ENCODE results near the gene F5.

Gene F5

DNA sequence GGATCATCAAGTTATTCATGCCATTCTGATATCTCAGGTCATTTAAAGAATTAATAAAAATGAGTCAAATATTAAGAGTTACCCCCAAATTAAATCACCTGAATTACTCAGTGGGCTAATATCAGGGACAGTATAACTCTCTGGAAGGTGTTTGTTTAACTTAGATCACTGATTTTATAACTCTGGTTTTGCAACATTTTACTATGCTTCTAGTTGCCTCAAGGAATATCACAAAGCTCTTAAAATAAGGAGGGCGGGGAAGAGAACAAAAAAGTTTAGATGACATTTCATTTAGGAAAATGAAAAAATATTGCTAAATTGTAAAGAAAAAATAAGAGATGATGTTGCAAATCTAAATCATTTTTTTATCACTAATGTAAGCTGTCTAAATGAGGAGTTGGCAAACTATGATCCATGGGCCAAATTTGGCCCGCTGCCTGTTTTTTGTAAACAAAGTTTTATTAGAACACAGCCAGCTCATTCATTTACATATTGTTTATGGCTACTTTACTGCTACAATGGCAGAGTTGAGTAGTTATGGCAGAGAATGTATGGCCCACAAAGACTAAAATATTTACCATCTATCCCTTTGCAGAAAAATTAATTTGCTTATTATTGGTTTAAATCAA is 68.6 kb downstream of the F5 start:
- no peak overlapping the region for H3K9ac ChIP-seq
- H4K20me1 ChIP-seq (ENCODE audit: insufficient read depth) = no peaks in the 10 kb centered on the region
- H3K4me1 ChIP-seq (ENCODE audit: low read depth, poor library complexity, severe bottlenecking) = no peaks in the 10 kb centered on the region
- no peaks in the 10 kb centered on the region for H3K36me3 ChIP-seq (ENCODE audit: insufficient read depth)
- no peak overlapping the region for H3K27ac ChIP-seq
- TF ChIP-seq, protein P1, sequence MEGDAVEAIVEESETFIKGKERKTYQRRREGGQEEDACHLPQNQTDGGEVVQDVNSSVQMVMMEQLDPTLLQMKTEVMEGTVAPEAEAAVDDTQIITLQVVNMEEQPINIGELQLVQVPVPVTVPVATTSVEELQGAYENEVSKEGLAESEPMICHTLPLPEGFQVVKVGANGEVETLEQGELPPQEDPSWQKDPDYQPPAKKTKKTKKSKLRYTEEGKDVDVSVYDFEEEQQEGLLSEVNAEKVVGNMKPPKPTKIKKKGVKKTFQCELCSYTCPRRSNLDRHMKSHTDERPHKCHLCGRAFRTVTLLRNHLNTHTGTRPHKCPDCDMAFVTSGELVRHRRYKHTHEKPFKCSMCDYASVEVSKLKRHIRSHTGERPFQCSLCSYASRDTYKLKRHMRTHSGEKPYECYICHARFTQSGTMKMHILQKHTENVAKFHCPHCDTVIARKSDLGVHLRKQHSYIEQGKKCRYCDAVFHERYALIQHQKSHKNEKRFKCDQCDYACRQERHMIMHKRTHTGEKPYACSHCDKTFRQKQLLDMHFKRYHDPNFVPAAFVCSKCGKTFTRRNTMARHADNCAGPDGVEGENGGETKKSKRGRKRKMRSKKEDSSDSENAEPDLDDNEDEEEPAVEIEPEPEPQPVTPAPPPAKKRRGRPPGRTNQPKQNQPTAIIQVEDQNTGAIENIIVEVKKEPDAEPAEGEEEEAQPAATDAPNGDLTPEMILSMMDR (conservative IDR thresholded peaks at IDR 0.05; ENCODE audit: low read depth, low read length) = no peak
- no peaks in the 10 kb centered on the region for H3K79me2 ChIP-seq (ENCODE audit: insufficient read depth, low read depth)
- no peak overlapping the region for H3K4me3 ChIP-seq (IDR thresholded peaks at IDR 0.05; ENCODE audit: insufficient read depth, low read depth, low read length)
- no peaks in the 10 kb centered on the region for H3K27me3 ChIP-seq (ENCODE audit: insufficient read depth, low read depth)
- no peak overlapping the region for H2AFZ ChIP-seq (ENCODE audit: low read depth)
- no peak overlapping the region for H3K4me2 ChIP-seq

DNA sequence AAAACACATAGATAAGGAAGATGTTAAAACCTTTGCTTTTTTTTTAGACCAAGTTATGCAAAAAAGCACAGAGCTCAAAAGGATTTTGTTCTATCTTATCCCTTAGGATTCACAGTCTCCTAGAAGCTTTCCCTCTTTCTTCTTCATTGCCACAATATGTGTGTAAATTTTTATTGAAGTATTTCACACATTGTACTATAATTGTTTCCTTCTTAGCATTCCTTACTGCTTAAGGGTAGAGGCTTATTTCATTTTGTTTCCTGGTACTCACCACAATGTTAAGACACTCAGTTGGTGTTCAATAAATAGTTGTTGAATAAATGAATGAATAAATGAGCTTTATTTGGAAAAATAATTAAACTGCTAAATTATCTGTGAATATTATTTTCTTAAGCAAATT is 70.6 kb downstream of the F5 start:
- H3K27me3 ChIP-seq (ENCODE audit: insufficient read depth, low read depth) = no peaks in the 10 kb centered on the region
- no peak overlapping the region for H2AFZ ChIP-seq (ENCODE audit: low read depth)
- TF ChIP-seq, protein P1 (conservative IDR thresholded peaks at IDR 0.05; ENCODE audit: low read depth, low read length) = no peak
- H3K4me2 ChIP-seq = no peak overlapping the region
- H4K20me1 ChIP-seq (ENCODE audit: insufficient read depth) = no peaks in the 10 kb centered on the region
- no peaks in the 10 kb centered on the region for H3K36me3 ChIP-seq (ENCODE audit: insufficient read depth)
- H3K79me2 ChIP-seq (ENCODE audit: insufficient read depth, low read depth) = no peaks in the 10 kb centered on the region
- no peak overlapping the region for H3K27ac ChIP-seq
- H3K4me3 ChIP-seq (IDR thresholded peaks at IDR 0.05; ENCODE audit: insufficient read depth, low read depth, low read length) = no peak overlapping the region
- H3K4me1 ChIP-seq (ENCODE audit: low read depth, poor library complexity, severe bottlenecking) = no peaks in the 10 kb centered on the region
- H3K9ac ChIP-seq = no peak overlapping the region

DNA sequence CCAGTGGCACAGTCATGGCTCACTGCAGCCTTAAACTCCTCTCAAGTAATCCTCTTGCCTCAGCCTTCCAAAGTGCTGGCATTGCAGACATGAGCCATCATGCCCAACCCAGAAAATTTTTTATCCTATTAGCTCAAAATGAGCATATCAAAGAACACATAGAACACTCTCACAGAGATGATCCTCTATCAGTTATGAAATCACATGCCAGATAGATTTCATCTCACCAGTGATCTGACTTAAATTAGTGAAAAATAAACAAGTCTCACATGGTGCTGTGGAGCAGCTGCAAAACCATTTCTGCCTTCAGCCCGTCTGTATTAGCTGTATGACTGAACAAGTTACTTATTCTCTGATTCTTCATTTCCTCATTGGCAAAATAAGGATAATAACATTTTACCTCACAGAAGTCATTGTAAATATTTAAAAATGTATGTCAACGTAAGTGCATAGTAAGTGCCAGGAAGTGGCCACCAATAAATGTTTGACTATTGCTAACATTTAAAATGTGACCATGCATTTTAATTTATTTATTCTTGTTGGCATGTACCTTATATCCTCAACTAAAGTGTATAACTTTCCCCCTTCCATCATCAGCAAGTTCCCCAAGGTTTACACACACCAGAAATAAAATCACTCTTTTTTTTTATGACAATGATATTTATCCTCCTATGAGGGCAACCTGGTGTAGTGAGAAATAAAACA is 71.6 kb downstream of the F5 start:
- Histone ChIP-seq H2AFZ (ENCODE audit: low read depth) (no peak overlapping the region), H3K27me3 (ENCODE audit: insufficient read depth, low read depth) (no peaks in the 10 kb centered on the region), H3K9ac (no peak overlapping the region), H4K20me1 (ENCODE audit: insufficient read depth) (no peaks in the 10 kb centered on the region), H3K4me3 (IDR thresholded peaks at IDR 0.05; ENCODE audit: insufficient read depth, low read depth, low read length) (no peak overlapping the region), H3K27ac (no peak overlapping the region), H3K4me2 (no peak overlapping the region), H3K79me2 (ENCODE audit: insufficient read depth, low read depth) (no peaks in the 10 kb centered on the region), H3K4me1 (ENCODE audit: low read depth, poor library complexity, severe bottlenecking) (no peaks in the 10 kb centered on the region), H3K36me3 (ENCODE audit: insufficient read depth) (no peaks in the 10 kb centered on the region)
- TF ChIP-seq, protein P1 (conservative IDR thresholded peaks at IDR 0.05; ENCODE audit: low read depth, low read length) = no peak

DNA sequence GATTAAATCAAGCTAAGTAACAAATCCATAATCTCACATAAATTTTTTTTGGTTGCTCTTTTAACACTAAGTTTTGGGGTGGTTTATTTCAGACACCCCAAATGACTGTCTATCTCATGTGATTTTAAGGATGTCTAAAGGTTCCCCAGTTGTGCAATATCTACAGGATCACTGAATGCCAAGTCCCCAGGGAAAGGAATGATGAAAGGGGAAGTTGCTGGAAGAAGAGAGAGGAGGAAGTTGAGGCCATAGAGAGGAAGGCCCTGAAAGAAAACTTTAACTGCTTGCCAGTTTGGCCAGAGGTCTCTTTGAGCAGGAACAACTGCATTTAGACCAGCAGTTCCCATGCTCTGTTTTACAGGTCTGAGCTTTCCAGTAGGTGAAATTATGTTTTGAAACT is 73.1 kb downstream of the F5 start:
- Histone ChIP-seq H3K4me1 (ENCODE audit: low read depth, poor library complexity, severe bottlenecking) (no peaks in the 10 kb centered on the region), H3K27ac (no peak overlapping the region), H3K4me2 (no peak overlapping the region), H2AFZ (ENCODE audit: low read depth) (no peak overlapping the region), H3K9ac (no peak overlapping the region), H3K79me2 (ENCODE audit: insufficient read depth, low read depth) (no peaks in the 10 kb centered on the region), H3K4me3 (IDR thresholded peaks at IDR 0.05; ENCODE audit: insufficient read depth, low read depth, low read length) (no peak overlapping the region), H3K36me3 (ENCODE audit: insufficient read depth) (no peaks in the 10 kb centered on the region), H3K27me3 (ENCODE audit: insufficient read depth, low read depth) (no peaks in the 10 kb centered on the region), H4K20me1 (ENCODE audit: insufficient read depth) (no peaks in the 10 kb centered on the region)
- TF ChIP-seq, protein P1 (conservative IDR thresholded peaks at IDR 0.05; ENCODE audit: low read depth, low read length) = no peak
